GM12874 (cell line): ENCODE measurements around the gene PLCG2.

Experiments
- CTCF ChIP-seq: IDR thresholded peaks from 2 replicates; pipeline ENCODE4 v1.5.1; 2011; ENCODE audit warnings: low read depth, mild to moderate bottlenecking, control low read depth, low read length, moderate library complexity; ENCODE audit not compliant: insufficient read depth

Gene PLCG2

DNA sequence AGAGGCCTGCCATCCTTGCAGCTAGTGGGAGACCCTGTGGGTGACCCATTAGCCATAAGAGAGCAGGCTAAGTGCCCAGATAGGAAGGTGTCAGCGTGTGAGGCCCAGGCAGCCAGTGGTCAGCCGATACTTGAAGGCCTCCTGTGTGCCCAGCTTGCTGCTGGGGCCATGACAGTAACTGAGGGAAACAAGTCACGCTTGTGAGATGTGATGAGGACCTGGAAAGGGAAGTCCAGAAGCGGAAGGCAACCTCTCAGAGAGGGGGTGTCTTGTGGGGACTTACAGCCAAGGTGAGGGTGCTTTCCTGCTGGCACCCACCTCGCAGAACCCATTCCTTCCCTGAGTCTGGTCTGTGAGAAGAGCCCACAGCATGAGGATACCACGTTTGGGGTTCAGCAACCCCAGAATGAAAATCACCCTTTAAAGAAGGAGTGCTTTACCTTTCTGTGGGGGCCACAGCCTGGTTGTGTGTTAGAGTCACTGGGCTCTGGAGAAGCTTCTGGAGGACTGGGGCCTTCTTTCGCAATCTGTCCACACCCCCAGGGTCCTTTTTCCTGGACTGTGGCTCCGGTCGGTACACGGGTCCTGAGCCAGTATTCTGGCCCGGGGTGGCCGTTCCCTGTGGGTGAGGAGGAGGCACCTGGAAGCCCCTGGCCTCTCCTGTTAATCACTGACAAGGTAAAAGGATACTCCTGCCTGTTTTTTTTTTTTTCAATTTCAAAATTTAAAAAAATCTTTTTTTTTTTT is 53.9 kb downstream of the PLCG2 start:
- TF ChIP-seq CTCF = no peak

DNA sequence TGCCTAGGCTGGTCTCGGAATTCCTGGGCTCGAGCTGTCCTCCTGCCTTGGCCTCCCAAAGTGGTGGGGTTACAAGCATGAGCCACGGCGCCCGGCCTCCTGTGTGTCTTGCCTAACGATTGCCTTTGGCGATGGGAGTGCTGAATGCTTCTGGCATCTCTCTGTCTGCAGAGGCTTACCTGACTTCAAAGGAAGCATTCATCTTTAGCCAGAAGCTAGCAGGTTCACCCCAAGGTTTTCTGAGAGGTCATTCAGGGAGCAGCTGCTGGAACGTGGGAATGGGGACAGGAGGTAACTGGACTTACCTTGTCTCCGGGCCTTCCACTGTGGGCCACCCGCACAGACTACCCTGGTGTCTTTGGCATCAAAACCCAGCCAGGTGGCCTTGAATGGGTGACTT is 54.7 kb downstream of the PLCG2 start:
- TF ChIP-seq CTCF = no peak

DNA sequence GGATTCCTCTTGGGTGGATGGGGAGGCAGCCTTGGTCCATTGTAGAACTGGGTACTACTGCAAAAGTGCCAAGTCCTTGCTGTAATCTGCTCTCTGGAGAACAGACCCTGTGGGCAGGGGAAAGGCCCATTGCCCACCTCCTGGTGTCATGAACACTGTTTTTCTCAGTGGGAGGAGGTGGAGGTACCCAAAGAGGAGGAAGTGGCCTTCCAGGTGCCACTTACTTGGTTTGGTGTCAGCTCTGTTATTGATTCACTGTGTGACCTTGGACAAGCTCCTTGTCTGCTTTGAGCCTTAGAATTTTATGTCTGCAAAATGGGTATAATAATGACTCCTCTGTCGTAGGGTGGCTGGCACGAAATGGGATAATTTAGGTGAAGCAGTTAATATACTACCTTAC is 55.8 kb downstream of the PLCG2 start:
- no peak for TF ChIP-seq CTCF

- no peak for TF ChIP-seq CTCF
Measured at GRCh38 chr16:81836279-81837054, 57.4 kb downstream of the PLCG2 start.

DNA sequence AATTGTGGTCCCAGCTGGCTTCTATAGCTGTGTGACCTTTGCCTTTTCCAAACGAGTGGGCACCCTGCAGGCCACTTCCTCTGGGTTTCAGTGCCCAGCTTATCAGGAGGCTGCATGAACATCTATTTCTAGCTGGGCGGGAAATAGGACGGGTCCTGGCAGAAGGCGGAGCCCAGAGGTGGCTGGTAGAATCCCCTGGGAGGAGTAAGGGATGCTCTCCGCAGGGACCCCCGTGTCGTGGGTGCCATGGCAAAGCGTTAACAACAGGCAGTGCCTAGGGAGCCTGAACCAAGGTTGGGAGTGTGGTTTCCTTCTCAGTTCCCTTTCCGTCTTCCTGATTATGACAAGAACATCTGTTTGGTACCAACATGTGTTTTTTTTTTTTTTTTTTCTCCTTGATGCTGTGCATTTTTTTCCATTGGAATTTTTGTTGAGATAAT is 58.2 kb downstream of the PLCG2 start:
- no peak for TF ChIP-seq CTCF

- TF ChIP-seq CTCF = no peak
Measured at GRCh38 chr16:81838794-81839193, 59.7 kb downstream of the PLCG2 start.

GRCh38 chr16:81841722-81842121 is 62.6 kb downstream of the PLCG2 start:
- no peak for TF ChIP-seq CTCF
